Midbrain (tissue), 1 donor: Measurements from ENCODE around the gene ARHGEF19.
"Not testable (repeated sequence)": the region's sequence is repeated elsewhere in the genome, so short reads cannot be mapped to it uniquely, and the experiment has no call there.

Experiments used
- DNase-seq: peaks from one replicate; lab custom pipeline; 2025; lab: John Stamatoyannopoulos, UW

The ARHGEF19 gene

GRCh38 chr1:16243936-16244649 lies 31.6 kb upstream of the ARHGEF19 start:
- DNase-seq = peak; percentile 81

DNA sequence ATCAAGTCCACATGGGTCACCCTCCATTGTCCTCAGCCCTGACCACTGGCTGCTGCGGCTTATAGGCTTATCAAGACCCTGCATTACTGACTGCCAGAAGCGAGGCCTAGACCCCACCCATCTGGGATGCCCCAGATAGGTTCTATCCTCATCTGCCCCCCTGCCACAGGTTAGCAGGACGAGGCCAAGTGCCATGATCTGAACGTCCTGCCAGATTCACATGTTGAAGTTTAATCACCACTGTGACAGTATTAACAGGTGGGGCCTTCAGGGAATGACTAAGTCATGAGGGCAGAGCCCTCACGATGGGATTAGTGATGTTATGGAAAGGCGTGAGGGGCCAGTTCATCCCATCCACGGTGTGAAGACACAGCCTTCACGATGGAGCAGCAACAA lies 30.8 kb upstream of the ARHGEF19 start:
- DNase-seq = no peak

DNA sequence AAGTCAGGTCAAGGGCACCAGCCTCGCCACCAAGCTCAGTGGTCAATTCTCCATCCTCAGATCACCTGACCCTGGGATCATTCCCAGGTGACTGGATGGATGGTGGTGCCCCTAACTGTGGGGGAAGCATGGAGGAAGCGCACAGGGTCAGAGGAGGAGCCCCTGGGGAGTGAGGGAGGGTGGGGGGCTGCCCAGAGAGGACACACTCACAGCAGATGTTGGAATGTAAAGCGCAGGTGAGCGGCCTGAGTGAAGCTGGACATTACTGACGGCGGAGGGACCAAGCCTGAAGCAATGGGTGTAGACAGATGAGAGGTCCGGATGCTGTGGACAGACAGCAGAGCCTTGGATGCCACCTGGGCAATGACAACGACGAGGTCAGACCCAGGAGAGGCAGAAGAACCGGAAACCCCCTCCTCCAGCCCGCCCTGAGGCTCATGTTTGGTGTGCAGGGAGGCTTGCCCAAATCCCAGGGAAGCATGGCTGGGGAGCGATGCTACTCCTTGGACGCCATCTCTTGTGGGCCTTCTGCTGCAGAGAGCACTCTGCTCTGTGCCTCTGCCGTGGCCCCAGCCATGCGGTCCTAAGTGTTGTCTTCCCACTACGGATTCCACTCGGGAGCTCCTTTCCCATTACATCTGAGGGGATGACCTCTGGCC lies 30.2 kb upstream of the ARHGEF19 start:
- no peak for DNase-seq

GRCh38 chr1:16241221-16241708 lies 28.8 kb upstream of the ARHGEF19 start:
- DNase-seq = no peak

- DNase-seq = no peak
Observed at GRCh38 chr1:16239972-16240491, 27.6 kb upstream of the ARHGEF19 start.

- no peak for DNase-seq
Observed at GRCh38 chr1:16237343-16237830, 24.9 kb upstream of the ARHGEF19 start.

GRCh38 chr1:16236511-16237342 lies 24.3 kb upstream of the ARHGEF19 start, which contains the start of gene CPLANE2:
Gene CPLANE2 (minus strand): TSS chr1:16237183. CDS start chr1:16236742, 441 bp downstream.
- DNase-seq = peak; percentile 87

GRCh38 chr1:16235944-16236510 lies 23.6 kb upstream of the ARHGEF19 start:
- DNase-seq = no peak

- no peak for DNase-seq
Observed at GRCh38 chr1:16235347-16235746, 22.9 kb upstream of the ARHGEF19 start.

DNA sequence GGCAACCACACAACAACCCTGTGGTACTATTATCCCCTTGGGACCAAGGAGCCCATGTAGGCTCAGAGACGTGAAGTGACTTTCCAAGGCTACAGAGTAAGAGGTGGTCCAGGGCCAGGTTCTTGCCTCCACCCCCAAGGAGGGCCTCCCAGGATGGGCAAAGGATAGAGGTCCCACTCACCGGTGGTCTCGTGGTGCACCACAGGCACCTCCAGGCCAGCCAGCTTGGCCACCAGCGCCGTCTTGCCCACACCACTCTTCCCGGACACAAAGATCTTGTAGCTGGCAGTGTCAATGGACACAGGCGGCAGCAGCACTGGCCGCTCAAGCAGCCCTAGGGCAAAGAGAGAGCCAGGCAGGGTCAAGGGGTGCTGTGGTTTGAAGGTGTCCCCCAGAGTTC lies 21.0 kb upstream of the ARHGEF19 start:
- no peak for DNase-seq

GRCh38 chr1:16232316-16232710 lies 19.9 kb upstream of the ARHGEF19 start:
- no peak for DNase-seq

DNA sequence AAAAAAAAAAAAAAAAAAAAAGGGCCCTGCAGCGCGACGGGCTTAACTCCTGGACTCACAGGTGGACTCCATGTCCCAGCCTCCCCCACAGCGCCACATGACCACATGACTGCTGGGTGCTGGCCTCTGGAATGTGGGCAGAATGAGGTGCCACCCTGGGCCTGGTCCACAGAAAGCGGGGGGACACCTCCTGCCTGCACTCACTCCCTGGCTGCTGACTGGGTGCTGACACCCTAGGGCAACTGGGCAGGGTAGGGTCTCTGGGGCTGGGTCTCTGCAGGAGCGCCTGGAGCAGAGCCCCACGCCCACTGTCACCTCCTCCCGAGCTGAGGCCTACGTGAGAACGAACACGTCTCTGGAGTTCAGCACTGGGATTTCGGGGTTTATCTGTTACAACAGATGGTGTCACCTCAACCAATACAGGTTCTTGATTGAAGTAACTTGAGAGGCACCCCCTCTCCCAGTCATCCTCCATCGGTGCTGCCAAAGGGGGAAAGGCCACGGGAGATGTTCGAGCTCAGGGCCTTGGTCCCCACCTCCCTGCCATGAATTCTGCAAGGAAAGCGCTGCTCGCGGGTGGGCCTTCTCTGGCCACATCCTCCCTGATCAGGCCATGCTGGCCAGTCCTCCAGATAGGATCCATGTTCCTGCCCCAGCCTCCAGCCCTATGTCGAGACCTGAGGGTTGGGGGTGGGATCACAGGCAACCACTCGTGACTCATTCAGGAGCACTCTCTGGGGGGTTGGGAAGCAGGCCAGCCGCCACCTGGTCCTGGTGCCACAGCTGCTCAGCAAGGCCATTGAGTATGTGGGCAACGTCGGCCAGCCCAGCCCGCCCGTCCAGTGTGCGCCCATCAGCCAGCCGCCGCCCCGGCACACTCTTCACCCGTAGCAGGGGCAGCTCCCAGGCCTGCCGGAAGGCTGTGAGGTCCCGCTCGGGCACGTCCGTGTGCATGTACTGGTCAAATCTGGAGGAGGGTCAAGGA lies 19.2 kb upstream of the ARHGEF19 start:
- no peak for DNase-seq

- no peak for DNase-seq
Observed at GRCh38 chr1:16230744-16231143, 18.3 kb upstream of the ARHGEF19 start.

DNA sequence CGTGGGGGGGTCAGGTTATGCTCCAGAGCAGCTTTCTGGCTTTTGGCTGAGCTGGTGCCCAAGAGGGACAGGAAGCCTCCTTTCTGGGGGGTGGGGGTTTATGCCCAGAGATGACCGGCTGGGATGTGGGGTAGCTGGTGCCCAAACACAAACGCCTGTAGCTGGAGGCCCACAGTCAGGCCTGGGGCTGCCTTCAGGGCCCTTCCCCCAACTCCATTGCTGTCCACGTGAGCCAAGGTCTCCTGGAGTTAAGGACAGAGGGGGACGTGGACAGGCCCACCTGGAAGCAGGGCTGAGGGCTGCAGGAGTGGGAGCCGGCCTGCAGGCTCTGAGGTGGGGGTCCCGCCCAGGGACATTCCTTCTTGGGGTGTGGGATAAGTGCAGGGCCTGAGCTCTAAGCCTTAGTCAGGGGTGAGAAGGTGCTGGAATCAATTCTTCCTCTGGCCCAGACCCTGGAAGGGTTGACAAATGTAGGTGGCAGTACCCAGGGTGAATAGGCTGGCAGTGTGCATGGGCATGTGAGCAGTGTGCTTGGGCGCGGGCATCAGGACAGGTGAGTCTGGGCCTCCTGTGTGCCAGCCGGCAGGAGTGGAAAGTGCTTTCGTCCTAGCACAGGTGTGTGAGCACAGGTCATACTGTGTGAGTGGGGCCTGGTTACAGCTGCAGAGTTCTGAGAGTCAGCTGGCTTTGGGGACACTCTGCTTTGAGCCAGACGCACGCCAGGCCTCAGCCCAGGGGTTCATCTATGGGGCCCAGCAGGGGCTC lies 17.7 kb upstream of the ARHGEF19 start:
- no peak for DNase-seq

GRCh38 chr1:16226490-16227179 lies 14.2 kb upstream of the ARHGEF19 start:
- DNase-seq = no peak

DNA sequence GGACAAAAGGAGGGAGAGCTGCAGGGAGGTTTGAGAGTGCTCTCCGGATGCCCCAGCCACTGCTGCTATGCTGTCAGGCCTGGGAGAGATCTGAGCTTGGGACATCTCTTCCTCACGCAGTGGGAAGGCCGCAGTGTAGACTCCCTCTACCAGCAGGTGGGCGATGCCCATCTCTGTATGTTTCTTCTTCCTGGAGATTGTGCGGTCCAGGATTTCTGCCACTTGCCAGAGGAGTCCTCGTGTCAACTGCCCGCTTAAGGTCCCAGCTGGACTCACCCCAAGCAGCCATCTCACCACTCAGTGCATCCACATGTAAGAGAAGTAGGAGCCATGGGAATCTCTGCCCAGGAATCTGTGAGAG lies 13.7 kb upstream of the ARHGEF19 start:
- no peak for DNase-seq

DNA sequence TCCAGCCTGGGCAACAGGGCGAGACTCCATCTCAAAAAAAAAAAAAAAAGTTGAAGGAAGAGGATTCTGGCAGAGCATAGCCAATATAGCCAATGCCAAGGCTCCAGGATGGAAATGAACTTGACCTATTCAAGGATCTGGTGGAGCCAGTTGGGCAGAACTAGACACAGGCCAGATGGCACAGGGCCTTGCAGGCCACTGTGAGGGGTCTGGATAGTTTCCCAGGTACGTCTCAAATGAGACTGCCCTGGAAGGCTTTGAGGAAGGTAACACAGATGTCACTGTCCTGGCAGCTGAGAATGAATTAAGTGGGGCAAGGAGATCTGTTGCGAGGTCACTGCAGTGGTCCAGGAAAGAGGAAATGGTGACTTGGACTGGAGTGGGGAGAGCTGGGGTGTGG lies 12.0 kb upstream of the ARHGEF19 start:
- DNase-seq = no peak

- not testable (repeated sequence) for DNase-seq
Observed at GRCh38 chr1:16222716-16223115, 10.3 kb upstream of the ARHGEF19 start.

GRCh38 chr1:16221499-16221898 lies 9.0 kb upstream of the ARHGEF19 start:
- no peak for DNase-seq
